Activated CD4-positive, alpha-beta T cell treated with anti-CD3 and anti-CD28 coated beads for 36 hours (primary cell): Measurements from ENCODE around the gene TREX2. TPM values are rescaled to one million over a fixed set of nuclear protein-coding genes. Genes with fewer than 3 reads are reported as not detected.
A peak's percentile ranks its signal among the peaks of the same experiment; 100 is the strongest.

Experiments used
- ATAC-seq: fragments of 200-7000 bp; cut with Tn5 transposase; one replicate; pipeline ENCODE4 v1.10.0; 2021; ENCODE audit warnings: mild to moderate bottlenecking, moderate library complexity
- CTCF ChIA-PET: fragments of 350-600 bp; sonication (Branson Sonifier 250); formaldehyde crosslinking; loops from one replicate; lab custom pipeline; 2021; ENCODE audit warnings: antibody characterized with exemption; lab: Charles Lee
- POLR2A ChIA-PET: fragments of 350-600 bp; sonication (Branson Sonifier 250); formaldehyde crosslinking; loops from one replicate; lab custom pipeline; 2021; ENCODE audit warnings: antibody characterized with exemption, inconsistent platforms; lab: Charles Lee
- DNase-seq: peaks from one replicate; pipeline ENCODE4 v3.0.0-alpha.2; 2020
- H3K27ac Mint-ChIP-seq: one replicate; pipeline ENCODE4 v1.8.0; 2021; ENCODE audit warnings: mixed read lengths
- H3K27me3 Mint-ChIP-seq: one replicate; pipeline ENCODE4 v1.8.0; 2021; ENCODE audit warnings: mixed read lengths
- H3K36me3 Mint-ChIP-seq: one replicate; pipeline ENCODE4 v1.8.0; 2021; ENCODE audit warnings: low read depth, mixed read lengths
- H3K4me1 Mint-ChIP-seq: one replicate; pipeline ENCODE4 v1.8.0; 2021; ENCODE audit warnings: mixed read lengths
- H3K4me3 Mint-ChIP-seq: one replicate; pipeline ENCODE4 v1.8.0; 2021; ENCODE audit warnings: mild to moderate bottlenecking, moderate library complexity, mixed read lengths
- H3K9me3 Mint-ChIP-seq: one replicate; pipeline ENCODE4 v1.8.0; 2021; ENCODE audit warnings: low read depth, mixed read lengths
- intact Hi-C, 2 experiments: fragments of 100-400 bp; cut with DNase I in 1 of 2; cut with micrococcal nuclease in 1 of 2; formaldehyde crosslinking; loops; one replicate each; pipeline versions ENCODE4 v1.14.2 to v1.15.1; 2022 to 2024; cut with DNase I, micrococcal nuclease
- total RNA-seq, 2 experiments: library from RNA; stranded (reverse); gene quantifications; one replicate each; pipeline ENCODE4 v1.2.3, GENCODE V29; 2021

TREX2 gene
- total RNA-seq, 2 experiments from 2014 or later, result 0.91 to 1.1 TPM

- intact Hi-C loops, result no loop called here
- H3K27ac Mint-ChIP-seq, result no peak overlapping the region
- H3K4me3 Mint-ChIP-seq, result no peak overlapping the region
- ATAC-seq (no peak), DNase-seq (no peak)
- H3K27me3 Mint-ChIP-seq, result no peaks in the 10 kb centered on the region
- H3K36me3 Mint-ChIP-seq, result peaks cover 23% of the 10 kb centered on the region
- no peaks in the 10 kb centered on the region for H3K9me3 Mint-ChIP-seq
- ChIA-PET POLR2A (no interaction called here), CTCF (no interaction called here)
- H3K4me1 Mint-ChIP-seq, result no peaks in the 10 kb centered on the region
Measured at GRCh38 chrX:153463031-153463430, 17.2 kb upstream of the TREX2 start.

DNA sequence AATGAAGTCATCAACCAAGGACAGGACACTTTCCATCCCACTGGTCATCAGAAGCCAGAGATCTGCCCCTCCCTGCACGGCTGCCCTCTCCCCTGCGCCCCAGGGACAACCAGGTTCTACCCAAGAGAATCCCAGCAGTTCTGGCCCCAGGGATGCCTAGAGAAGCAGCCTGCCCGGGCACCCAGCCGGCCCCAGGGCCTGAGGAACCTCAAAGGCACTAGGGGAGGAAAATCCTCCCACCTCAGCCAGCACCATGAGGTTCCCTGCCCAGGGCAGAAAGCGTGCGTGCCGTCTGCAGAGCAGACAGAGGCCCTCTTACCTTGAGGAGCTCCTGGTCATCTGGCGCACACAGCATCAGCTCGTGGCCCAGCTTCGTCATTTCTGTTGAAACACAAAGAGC lies 16.4 kb upstream of the TREX2 start:
- H3K9me3 Mint-ChIP-seq, result no peaks in the 10 kb centered on the region
- DNase-seq, result no peak
- H3K36me3 Mint-ChIP-seq, result peaks cover 18% of the 10 kb centered on the region
- H3K27me3 Mint-ChIP-seq, result no peaks in the 10 kb centered on the region
- POLR2A ChIA-PET, result no interaction called here
- no peak overlapping the region for H3K4me3 Mint-ChIP-seq
- H3K4me1 Mint-ChIP-seq, result no peaks in the 10 kb centered on the region
- no peak overlapping the region for H3K27ac Mint-ChIP-seq
- no peak for ATAC-seq
- intact Hi-C loops, result no loop called here
- CTCF ChIA-PET, result interaction anchor here (1.1 kb wide), 1 partner anchor 121 kb away, joined by 3 read pairs; no protein-coding TSS in a partner anchor

DNA sequence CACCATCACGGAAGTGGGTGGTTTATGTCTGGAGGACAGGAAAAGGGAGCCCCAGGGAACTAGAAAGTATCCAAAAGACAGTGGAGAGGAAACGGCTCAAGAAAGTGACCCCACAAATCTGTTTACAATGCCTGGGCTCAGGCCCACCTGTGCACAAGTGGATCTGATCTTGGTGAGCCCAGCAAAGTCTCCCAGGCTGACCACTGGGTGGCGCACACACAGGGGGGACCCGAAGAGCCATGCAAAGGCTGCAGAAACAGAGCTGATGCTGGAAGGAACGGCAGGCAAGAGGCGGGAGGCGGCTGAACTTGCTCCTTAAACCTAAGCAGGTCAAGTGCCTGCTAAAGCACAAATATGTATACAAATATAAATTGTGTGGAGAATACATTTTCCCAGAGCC lies 15.0 kb upstream of the TREX2 start:
- no peak overlapping the region for H3K27ac Mint-ChIP-seq
- H3K4me1 Mint-ChIP-seq, result no peaks in the 10 kb centered on the region
- POLR2A ChIA-PET, result no interaction called here
- CTCF ChIA-PET, result interaction anchor here (0.9 to 2.0 kb wide), 4 partner anchors 10 to 520 kb away, joined by 4 to 15 read pairs (median 6); partner anchors contain the start of gene HAUS7
- intact Hi-C loops, result loop anchor here in 1 of 2 experiments (1.0 kb wide), 1 partner anchor 46 kb away; no protein-coding TSS in a partner anchor
- H3K36me3 Mint-ChIP-seq, result peaks cover 16% of the 10 kb centered on the region
- no peaks in the 10 kb centered on the region for H3K27me3 Mint-ChIP-seq
- DNase-seq, result peak; percentile 66
- ATAC-seq, result peak; percentile 74
- H3K9me3 Mint-ChIP-seq, result no peaks in the 10 kb centered on the region
- no peak overlapping the region for H3K4me3 Mint-ChIP-seq

GRCh38 chrX:153459986-153460385 lies 14.1 kb upstream of the TREX2 start:
- intact Hi-C loops, result no loop called here
- peaks cover 16% of the 10 kb centered on the region for H3K36me3 Mint-ChIP-seq

DNA sequence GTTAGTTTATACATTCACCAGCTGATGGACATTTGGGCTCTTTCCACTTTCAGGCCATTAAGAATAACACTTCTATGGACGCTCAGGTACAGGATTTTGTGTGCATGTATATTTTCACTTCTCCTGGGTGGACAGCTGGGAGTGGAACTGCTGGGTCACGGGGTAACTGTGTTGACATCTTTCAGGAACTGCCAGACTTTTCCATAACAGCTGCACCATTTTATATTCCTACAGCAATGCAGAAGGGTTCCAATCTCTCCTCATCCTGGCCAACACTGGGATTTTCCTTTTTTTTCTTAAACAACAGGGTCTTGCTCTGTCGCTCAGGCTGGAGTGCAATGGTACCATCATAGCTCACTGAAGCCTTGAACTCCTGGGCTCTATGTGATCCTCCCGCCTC lies 12.6 kb upstream of the TREX2 start:
- Mint-ChIP-seq H3K4me3 (no peak overlapping the region), H3K4me1 (no peaks in the 10 kb centered on the region), H3K27ac (no peak overlapping the region), H3K36me3 (peaks cover 20% of the 10 kb centered on the region), H3K27me3 (no peaks in the 10 kb centered on the region), H3K9me3 (no peaks in the 10 kb centered on the region)
- ATAC-seq (no peak), DNase-seq (no peak)
- intact Hi-C loops, result no loop called here
- ChIA-PET POLR2A (no interaction called here), CTCF (no interaction called here)

More at GRCh38 chrX:153459986-153460385, 14.1 kb upstream of the TREX2 start:
- no peak overlapping the region for H3K27ac Mint-ChIP-seq
- H3K9me3 Mint-ChIP-seq, result no peaks in the 10 kb centered on the region
- no peaks in the 10 kb centered on the region for H3K4me1 Mint-ChIP-seq
- ChIA-PET POLR2A (no interaction called here), CTCF (interaction anchor here (1.7 to 2.0 kb wide), 2 partner anchors 10 to 47 kb away, joined by 9 to 15 read pairs; partner anchors contain the start of gene HAUS7)
- DNase-seq (no peak), ATAC-seq (no peak)
- H3K4me3 Mint-ChIP-seq, result no peak overlapping the region
- no peaks in the 10 kb centered on the region for H3K27me3 Mint-ChIP-seq

GRCh38 chrX:153457827-153458466 lies 12.1 kb upstream of the TREX2 start:
- POLR2A ChIA-PET, result no interaction called here
- no peak overlapping the region for H3K27ac Mint-ChIP-seq
- DNase-seq (no peak), ATAC-seq (no peak)
- no peaks in the 10 kb centered on the region for H3K27me3 Mint-ChIP-seq
- intact Hi-C loops, result no loop called here
- H3K4me1 Mint-ChIP-seq, result no peaks in the 10 kb centered on the region
- CTCF ChIA-PET, result no interaction called here
- no peak overlapping the region for H3K4me3 Mint-ChIP-seq
- no peaks in the 10 kb centered on the region for H3K9me3 Mint-ChIP-seq
- peaks cover 22% of the 10 kb centered on the region for H3K36me3 Mint-ChIP-seq

DNA sequence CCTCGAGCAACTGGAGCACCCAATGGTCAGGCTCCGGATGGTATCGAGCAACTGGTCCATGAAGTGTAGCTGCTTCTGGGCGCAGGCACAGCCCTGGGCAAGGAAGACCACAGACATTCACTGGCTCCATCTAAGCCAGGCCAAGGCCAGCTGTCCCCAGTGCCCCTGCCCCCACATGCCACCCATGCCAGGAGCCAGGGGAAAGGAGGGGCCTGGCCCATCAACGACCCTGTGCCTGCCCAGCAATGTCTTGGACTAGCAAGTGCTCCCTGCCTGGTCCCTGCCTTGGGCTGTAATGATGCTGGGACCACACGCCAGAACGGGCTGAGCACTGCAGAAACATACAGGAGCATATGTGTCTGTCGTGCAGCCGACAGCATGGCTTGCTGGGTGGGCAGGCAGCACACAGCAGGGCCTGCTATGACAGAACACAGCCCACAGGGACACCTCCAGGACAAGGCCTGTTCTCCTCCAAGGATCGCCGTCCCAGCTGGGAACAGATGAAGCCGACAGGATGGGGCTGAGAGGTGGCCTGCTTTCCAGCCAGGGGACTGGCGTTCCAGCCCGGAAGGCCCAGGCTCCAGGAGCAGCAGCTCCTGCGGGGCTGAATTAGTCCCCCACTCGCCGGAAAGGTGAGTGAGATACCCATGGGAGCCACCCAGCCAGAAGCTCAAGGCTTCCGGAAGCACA lies 11.4 kb upstream of the TREX2 start:
- Mint-ChIP-seq H3K27ac (no peak overlapping the region), H3K9me3 (no peaks in the 10 kb centered on the region), H3K4me3 (no peak overlapping the region), H3K36me3 (peaks cover 22% of the 10 kb centered on the region), H3K4me1 (no peaks in the 10 kb centered on the region), H3K27me3 (no peaks in the 10 kb centered on the region)
- POLR2A ChIA-PET, result no interaction called here
- no peak for ATAC-seq
- intact Hi-C loops, result no loop called here
- DNase-seq, result no peak
- CTCF ChIA-PET, result no interaction called here

- POLR2A ChIA-PET, result no interaction called here
- Mint-ChIP-seq H3K9me3 (no peaks in the 10 kb centered on the region), H3K27ac (no peak overlapping the region), H3K27me3 (no peaks in the 10 kb centered on the region), H3K36me3 (peaks cover 21% of the 10 kb centered on the region), H3K4me3 (no peak overlapping the region), H3K4me1 (no peaks in the 10 kb centered on the region)
- no peak for ATAC-seq
- no peak for DNase-seq
- intact Hi-C loops, result no loop called here
- CTCF ChIA-PET, result no interaction called here
Measured at GRCh38 chrX:153456704-153457103, 10.8 kb upstream of the TREX2 start.

GRCh38 chrX:153456161-153456560 lies 10.3 kb upstream of the TREX2 start:
- intact Hi-C loops, result no loop called here
- H3K9me3 Mint-ChIP-seq, result no peaks in the 10 kb centered on the region
- H3K27me3 Mint-ChIP-seq, result no peaks in the 10 kb centered on the region
- ChIA-PET POLR2A (no interaction called here), CTCF (no interaction called here)
- no peak overlapping the region for H3K4me3 Mint-ChIP-seq
- no peaks in the 10 kb centered on the region for H3K4me1 Mint-ChIP-seq
- ATAC-seq, result no peak
- DNase-seq, result no peak
- H3K27ac Mint-ChIP-seq, result no peak overlapping the region
- H3K36me3 Mint-ChIP-seq, result peaks cover 18% of the 10 kb centered on the region

DNA sequence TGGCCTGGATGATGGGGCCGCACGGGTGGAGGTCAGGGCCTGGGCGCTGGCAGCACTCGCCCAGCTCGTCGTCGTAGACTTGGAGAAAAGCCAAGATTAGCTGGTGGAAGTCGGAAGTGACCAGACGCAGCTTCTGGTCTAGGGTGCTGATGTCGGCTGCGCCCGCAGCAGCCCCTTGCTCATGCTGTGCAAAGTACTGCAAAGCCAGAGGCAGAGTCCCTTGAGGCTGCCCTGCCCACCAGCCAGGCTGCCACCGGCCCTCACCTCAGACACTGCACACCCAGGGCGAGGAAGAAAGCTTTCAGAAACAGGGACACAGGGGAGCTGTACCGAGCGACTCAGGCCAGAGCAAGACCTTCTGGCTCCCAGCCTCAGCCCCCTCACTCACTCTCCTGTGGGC lies 9.7 kb upstream of the TREX2 start:
- no peak overlapping the region for H3K27ac Mint-ChIP-seq
- ChIA-PET CTCF (no interaction called here), POLR2A (no interaction called here)
- ATAC-seq (no peak), DNase-seq (no peak)
- H3K9me3 Mint-ChIP-seq, result no peaks in the 10 kb centered on the region
- H3K27me3 Mint-ChIP-seq, result no peaks in the 10 kb centered on the region
- no peaks in the 10 kb centered on the region for H3K4me1 Mint-ChIP-seq
- H3K4me3 Mint-ChIP-seq, result no peak overlapping the region
- intact Hi-C loops, result no loop called here
- H3K36me3 Mint-ChIP-seq, result peaks cover 16% of the 10 kb centered on the region

DNA sequence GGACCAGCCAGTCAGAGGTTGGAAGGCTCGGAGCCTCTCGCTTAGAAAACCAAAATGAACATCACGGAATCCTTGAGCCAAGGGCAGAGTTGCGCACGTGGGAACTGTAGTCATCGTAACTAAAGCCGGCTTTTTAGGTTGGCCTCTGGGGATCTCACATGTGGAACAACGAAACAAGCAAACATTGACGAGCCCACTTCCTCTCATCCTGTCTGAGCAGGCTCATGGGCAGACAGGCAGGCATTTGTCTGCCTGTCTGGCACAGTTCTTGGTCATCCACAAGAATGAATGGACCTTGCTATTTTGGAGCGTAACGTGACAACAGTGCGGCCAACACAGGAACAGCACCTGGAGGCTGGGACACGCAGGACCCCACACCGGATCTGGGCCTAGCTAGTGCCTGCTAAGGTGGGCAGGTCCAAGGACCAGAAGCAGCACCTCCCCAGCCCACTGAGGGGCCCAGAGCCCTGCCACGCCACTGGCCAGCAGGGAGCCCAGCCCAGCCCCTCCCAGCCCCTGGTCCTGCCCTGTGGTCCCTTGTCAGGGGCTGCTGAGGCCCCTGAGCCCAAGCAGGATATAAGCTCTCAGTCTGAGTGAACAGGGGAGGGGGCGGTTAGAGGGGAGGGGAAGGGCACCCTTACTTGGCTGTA lies 9.2 kb upstream of the TREX2 start:
- DNase-seq (no peak), ATAC-seq (no peak)
- Mint-ChIP-seq H3K4me1 (no peaks in the 10 kb centered on the region), H3K27ac (no peak overlapping the region), H3K9me3 (no peaks in the 10 kb centered on the region), H3K36me3 (peaks cover 16% of the 10 kb centered on the region), H3K4me3 (no peak overlapping the region), H3K27me3 (no peaks in the 10 kb centered on the region)
- intact Hi-C loops, result no loop called here
- CTCF ChIA-PET, result no interaction called here
- POLR2A ChIA-PET, result no interaction called here

DNA sequence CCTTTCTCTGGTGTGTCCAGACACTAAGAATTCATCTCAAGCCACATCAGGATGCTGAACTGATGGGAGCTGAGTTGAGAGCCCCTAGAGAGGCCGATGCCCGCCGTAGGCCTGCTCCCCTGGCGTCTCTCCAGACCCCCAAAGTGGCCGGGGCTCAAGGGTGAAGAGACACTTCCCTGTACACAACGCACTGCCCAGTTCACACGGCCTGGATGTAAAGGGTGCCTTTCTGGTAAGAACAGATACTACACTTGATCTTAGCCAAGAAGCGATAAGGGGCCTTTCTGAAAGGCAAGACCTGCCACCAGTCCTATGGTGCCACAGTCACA lies 5.1 kb upstream of the TREX2 start:
- intact Hi-C loops, result no loop called here
- Mint-ChIP-seq H3K4me1 (no peaks in the 10 kb centered on the region), H3K27ac (no peak overlapping the region), H3K36me3 (peaks cover 6% of the 10 kb centered on the region), H3K4me3 (no peak overlapping the region), H3K9me3 (no peaks in the 10 kb centered on the region), H3K27me3 (no peaks in the 10 kb centered on the region)
- CTCF ChIA-PET, result no interaction called here
- ATAC-seq (no peak), DNase-seq (no peak)
- POLR2A ChIA-PET, result no interaction called here
